C1 segment of cervical spinal cord (tissue), 14 donors: ENCODE measurements around the gene SUSD6.

Experiments
- DNase-seq, 14 donors: peaks; one replicate each; lab custom pipeline; 2025; lab: John Stamatoyannopoulos, UW

SUSD6 gene, protein sequence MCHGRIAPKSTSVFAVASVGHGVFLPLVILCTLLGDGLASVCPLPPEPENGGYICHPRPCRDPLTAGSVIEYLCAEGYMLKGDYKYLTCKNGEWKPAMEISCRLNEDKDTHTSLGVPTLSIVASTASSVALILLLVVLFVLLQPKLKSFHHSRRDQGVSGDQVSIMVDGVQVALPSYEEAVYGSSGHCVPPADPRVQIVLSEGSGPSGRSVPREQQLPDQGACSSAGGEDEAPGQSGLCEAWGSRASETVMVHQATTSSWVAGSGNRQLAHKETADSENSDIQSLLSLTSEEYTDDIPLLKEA

DNA sequence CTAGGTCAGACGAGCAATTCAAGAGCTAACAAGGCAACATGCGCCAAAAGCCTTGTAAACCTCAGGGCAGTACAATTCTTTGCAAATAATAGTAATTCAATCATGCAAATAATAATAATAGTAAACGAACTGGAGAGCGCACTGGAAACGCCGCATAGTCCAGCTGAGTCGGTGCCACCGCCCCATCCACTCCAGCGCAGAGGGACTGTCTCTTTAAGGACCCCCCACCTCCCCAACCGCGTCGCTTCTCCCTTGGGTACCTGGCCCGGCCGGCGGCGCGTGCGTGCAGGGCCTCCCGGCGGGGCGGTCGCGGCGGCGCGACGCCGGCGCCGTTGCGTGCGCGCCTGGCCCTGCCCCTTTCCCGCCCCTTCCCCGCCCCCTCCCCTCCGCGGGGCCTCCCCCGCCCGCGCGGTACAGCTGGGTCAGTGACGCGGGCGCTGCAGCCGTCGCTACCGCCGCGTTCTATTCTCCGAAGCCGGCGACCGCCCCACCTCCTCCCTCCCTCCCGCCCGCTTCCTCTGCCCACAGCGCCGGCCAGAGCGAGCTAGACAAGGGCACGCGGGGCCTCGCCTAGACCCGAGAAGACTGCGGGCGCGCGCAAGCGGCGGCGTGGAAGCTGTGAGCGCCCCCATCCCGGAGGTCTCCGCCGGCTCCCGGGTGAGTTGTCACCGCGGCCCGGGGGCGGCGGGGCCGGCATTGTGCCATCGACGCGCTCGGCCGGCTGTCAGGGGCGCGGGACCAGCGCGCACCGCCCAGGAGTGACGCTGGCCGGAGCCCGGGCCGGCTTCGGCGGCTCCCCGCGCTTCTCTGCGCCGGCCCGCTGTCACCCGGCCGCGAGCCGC, at the start of gene SUSD6:
SUSD6 (plus strand) TSS at position 425 of the 842 bp plus-strand sequence. CDS start 46,997 bp downstream, outside the sequence.
- DNase-seq = peak; percentile 50 to 95 (median 88)

DNA sequence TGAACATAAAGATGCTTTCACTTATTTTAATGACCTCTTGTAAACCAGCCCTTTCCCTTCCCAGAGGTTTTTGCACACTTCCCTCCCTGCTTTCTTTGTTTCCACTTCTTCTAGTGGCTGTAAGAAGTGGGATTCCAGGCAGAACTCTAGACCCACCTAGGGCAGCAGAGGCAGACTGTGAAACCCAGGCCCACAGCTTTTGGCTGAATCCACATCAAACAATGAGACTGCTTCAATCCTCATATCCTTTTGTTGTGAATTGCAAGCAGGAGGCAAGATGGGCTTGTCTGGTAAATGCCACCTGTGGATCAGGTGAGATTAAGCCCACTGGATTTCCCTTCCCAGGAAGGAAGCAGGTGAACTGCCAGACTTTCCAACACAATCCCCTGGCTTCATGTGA, 49.5 kb upstream of the SUSD6 start:
- no peak for DNase-seq

DNA sequence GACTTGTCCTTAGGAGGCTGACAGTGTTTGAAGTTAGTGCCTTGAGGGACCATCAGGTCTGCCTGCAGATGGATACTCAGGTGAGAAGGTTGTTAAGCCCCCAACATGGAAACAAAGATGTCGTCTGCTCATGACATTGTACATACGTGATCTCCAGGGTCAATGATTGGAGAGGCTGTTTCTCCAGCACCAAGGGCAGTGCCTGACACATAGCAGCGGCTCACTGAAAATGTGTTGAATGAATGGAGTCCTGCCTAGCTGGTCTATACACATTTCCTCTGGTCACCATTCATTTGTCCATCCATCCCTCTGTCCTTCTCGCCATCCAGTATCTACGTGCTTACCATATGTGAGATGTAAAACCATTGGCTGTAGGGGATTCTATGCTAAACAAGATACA, 43.8 kb upstream of the SUSD6 start:
- DNase-seq = no peak

DNA sequence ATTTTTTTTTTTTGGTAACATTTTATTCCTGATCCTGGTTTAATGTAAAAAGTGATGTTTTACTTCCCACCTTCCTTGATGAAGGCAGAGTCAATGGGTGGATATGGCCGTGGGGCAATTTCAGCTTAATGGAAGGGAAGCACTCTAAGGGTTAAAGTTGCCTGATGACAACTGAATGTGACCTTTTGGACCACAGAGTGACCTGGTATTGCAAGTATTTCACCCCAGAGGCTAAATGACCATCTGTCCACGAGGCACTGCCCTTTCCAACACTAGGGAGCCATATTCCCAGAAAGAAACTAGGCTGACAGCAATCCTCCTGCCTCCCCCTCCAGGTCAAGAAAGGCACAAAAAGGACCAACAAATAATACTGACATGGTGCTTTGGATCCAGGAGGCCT, 41.5 kb upstream of the SUSD6 start:
- DNase-seq = no peak

DNA sequence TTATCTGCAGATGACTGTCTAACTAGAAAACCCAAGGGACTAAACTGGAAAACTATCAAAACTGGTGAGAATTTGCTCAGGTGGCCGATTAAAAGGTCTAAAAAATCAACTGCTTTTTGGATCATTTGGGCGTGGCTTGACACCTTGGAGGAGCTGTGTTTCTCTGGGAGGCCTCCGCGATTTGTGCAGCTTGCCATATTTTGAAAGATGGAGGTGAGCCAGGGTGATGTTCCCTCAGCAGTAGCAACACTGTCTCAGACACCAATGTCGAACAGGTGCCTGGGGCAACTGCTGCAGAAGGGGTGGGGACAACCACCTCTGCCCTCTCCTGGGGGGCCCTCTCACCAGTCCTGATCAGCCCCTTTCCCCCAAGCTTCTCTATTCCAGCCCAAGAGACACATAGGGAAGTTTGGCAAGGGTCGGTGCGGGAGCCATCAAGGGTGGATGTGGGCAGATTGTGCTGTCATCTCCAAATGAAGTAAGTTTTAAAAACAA, 40.5 kb upstream of the SUSD6 start:
- DNase-seq = no peak

DNA sequence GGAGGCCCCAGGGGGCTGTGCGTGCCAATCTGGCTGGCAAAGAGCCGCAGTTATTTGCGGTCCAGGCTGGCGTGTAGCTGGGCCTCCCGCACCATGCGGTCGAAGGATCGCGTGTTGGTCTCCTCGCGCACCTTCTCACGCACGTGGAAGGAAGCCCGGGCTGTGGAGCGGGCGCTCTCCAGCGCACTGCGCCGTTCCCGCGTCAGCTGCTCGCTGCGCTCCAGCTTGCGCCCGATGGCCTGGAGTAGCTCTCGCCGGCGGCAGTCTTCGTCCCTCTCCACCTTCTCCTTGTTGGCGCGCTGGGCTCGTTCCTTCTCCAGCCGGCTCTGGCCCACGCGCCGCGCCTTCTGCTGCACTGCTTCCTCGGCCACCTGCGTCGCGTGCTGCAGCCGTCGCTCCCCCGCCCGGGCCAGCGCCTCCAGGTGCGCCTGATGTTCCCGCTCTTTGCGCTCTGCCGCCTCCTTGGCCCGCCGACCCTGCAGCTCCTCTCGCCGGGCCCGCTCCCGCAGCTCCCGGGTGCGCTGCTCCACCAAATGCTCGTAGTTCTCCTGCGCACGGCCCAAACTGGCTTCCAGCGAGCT, 39.9 kb upstream of the SUSD6 start:
- no peak for DNase-seq

DNA sequence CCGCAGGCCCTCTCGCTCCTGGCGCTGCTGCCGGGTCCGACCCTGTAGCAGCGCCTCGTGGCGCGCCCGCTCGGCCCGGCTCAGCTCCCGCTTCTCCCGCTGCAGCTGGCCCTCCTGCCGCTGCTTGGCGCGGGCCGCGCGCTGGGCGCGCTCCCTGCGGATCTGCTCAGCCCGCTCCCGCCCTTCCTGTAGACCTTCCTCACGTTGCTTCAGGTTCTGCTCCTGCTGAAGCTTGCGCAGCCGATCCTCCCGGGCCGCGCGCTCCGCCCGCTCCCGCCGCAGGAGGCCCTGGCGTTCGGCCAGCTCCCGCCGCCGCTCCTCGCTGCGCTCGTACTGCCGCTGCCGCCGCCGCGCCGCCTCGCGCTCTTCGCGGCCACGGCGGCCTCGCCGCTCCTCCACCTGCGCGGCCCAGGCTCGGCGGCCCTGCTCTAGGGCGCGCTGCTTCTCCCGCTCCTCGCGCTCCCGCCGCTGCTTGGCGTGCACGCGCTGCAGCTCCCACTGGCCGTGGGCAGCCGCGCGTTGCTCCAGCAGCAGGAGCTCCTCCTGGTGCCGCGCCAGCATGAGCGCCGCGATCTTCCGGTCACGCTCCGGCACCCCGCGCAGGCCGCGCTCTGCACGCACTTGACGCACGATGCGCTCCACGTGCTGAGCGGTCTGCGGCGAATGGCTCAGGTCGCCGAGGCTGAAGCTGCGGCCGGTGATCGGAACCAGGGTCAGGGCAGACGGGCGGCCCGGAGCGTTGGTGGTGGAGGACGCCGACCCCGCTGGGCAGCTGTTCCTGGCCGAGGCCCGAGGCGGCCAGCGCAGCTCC, 39.2 kb upstream of the SUSD6 start:
- DNase-seq = peak in 1 of 14 donors; percentile 23

DNA sequence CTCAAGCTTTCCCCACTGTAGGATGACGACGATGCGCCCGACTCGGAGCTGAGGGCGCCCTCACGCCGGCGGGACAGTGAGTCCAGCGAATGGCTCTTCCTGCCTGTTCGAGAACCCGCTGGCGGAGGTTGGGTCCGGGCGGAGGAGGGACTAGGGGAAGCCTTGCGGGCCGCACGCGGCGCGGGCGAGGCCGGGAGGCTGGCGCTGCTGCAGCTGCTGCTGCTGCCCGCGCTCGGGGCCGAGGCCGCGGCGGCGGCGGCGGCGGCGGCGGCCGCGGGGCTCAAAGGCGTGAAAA, 38.6 kb upstream of the SUSD6 start:
- no peak for DNase-seq

DNA sequence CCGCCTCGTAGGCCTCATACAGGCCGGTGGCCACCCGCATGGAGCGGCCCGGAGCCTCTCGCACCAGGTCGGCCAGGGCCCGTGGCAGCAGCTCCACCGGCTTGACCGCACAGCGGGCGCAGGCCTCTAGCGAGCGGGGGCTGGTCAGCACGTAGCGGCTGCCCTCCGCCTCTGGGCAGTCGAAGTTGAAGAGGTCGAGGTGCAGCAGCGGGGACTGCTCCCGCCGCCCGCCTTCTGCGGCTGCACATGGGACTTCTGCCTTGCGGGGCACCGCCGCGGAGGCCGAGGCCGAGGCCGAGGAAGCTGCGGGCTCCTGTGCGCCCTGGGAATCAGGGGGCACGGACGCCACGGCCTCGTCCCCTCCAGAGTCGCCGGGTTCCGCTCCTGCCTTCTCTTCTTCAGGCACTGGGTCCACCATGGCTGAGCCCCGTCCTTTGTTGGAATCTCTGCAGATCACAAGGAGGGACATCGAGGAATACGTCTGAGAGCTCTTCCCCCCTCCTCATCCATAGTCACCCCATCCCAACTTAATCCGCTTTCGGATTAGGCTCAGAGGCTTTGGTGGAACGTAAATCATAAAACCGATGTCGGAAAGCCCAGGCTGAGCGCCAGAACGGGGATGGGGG, 38.1 kb upstream of the SUSD6 start:
- no peak for DNase-seq

DNA sequence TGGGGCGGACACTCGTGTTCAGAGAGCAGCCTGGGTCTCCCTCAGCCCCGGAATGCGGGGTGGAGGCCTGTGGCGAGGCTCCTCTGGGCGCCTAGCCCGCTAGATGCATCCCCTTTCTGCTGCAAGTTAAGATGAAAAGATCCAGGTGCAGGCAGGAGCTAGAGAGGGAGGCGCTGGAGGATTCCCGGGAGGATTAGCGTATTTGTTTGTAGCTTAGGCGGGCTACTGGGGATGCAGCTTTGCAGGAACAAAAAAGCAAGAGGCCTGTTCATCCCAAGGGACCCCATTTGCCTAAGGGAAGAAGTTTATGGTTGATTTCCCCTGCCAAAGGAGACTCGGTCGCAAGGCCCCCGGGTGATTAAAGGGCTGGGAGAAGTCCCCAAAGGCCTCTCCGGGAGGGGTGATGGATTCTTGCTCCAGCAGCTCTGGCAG, 37.5 kb upstream of the SUSD6 start:
- DNase-seq = peak in 1 of 14 donors; percentile 67

DNA sequence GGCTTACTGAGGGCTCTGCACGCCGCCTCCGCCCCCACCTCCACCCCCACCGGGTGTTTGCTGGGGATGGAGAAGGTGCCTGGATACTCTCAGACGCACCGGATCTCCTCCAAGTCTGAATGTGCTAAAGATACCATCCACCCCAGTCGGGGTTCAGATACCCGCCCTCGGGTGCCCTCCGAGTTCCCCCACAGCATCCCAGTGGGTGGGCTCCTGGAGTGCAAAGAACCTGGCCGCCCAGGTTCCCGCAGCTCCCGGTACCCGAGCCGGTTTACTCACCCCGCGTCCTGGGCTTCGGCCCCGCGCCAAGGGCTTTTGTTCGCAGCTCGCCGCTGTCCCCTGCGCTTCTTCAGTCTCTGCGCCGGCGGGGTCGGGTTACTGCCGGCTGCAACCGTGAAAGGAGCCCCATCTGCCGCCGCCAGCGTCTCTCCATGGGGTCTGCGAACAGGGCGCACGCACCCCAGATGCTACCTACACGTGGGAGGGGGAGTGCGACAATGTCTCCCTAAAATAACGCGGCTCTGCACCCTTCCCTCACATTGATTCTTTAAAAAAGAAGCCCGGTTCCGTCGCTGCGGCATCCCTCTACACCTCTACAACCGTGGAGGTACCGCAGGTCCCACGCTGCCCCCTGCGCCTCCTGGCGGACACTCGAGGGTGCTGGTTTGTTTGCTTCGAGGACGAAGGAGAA, 37.0 kb upstream of the SUSD6 start, which contains the start of gene CCDC177:
CCDC177 (minus strand) TSS at position 609 of the 691 bp plus-strand sequence. CDS start 1,249 bp downstream, outside the sequence.
- DNase-seq = peak in 4 of 14 donors; percentile 10 to 77 (median 25)

DNA sequence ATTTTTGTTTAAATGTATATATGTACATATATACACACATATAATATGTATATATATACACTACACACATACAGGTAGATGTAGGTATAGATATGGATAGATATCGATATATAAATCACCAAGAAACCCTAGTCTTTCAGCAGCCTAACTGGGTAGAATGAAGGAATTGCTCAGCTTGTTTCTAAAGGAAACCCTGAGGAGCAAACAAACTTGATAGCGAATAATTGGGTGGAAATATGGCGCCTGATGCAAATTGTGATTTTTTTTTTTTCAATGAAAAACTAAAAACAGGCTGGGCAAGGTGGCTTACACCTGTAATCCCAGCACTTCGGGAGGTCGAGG, 36.5 kb upstream of the SUSD6 start:
- DNase-seq = no peak

DNA sequence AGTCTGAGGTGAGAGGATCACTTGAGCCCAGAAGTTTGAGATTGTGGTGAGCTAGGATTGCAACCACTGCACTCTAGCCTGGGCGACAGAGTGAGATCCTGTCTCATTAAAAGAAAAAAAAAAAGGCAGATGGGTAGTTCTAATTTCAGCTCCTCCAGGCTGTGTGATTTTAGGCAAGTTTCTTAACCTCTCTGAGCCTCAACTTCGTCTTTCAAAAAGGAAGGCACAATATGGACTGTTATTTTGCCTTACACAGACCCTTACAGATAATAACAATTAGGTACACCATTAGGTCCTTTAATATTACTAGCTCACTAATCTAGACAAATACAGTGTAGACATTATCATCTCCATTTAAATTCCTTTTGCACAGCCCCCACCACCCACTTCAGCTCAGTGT, 31.9 kb upstream of the SUSD6 start:
- no peak for DNase-seq

DNA sequence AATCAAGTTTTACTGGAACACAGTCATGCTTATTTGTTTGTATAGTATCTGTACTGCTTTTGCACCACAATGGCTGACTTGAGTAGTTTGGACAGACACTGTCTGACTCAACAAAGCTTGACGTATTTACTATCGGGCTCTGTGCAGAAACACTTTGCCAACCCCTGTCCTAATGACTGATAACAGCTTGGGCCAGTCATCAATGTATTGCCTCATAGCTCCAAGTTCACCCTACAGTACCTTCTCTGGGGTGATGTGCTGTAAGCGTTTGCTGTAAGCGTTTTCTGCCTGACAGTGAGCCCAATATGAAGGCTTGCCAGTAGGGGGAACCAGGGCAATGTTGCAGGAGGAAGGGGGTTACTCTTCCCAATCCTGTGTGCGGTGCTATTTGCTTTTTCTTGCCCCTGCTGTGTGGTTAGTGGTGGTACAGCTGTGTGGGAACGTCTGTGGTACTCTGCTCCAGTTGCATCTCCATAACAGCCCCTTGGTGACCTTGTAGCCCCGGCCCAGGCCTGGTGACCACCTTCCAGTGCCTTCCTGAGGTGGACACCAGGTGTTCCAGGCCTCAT, 31.3 kb upstream of the SUSD6 start:
- no peak for DNase-seq

DNA sequence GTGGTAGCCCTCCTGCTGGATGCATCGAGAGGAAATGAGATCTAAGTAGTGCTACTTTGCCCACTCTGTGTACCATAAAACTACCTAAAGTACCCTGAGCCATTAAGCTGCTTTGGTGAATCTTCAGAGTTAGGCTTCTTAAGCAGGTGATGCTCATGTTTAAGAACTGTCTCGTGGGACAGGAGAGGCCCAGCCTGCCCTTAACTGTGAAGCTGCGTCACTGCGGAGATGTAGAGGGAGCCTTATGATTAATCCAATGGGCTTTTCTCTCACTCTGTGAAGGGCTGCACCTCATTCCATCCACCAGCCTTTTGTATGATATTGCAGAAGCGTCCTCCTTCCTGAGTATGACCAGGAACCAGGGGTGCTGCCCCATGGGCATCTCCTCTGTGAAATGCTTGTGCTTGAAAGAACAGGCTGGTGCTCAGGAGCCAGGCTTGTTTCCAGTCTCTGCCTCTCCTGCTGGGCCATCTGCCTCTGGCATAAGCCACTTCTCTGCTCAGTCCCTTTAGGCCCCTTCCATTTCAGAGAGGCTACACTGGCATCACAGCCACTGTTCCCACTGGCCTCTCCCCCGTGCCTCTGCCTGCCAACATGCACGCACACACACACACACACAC, 30.0 kb upstream of the SUSD6 start:
- DNase-seq = peak in 1 of 14 donors; percentile 86

DNA sequence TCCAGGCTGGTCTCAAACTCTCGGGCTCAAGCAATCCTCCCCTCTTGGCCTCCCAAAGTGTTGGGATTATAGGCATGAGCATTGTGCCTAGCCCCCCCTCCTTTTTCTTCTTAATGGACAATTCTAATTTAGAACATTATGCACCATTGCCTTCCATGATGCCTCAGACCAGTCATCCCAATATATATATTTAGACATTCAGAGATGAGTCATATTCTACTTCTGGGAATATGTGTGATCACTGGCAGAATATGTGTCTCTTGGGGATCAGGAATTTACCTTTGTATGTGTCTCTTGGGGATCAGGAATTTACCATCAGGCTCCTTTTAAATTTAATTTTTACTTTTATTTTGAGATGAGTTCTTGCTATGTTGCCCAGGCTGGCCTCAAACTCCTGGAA, 29.2 kb upstream of the SUSD6 start:
- no peak for DNase-seq

DNA sequence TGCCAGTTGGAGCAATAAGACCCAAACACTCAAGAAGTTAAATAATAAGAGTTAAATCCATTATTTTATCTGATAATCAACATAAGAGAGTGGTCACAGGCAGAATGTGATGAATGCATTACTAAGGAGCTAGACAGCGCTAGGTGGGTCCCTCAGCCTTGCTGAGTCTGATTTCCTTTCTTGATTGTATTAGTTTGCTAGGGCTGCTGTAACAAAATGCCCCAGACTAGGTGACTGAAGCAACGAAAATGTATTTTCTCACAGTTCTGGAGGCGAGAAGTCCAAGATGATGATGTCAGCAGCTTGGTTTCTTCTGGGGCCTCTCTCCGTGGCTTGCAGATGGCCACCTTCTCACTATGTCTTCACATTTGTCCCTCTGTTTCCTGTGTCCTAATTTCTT, 28.6 kb upstream of the SUSD6 start:
- no peak for DNase-seq

DNA sequence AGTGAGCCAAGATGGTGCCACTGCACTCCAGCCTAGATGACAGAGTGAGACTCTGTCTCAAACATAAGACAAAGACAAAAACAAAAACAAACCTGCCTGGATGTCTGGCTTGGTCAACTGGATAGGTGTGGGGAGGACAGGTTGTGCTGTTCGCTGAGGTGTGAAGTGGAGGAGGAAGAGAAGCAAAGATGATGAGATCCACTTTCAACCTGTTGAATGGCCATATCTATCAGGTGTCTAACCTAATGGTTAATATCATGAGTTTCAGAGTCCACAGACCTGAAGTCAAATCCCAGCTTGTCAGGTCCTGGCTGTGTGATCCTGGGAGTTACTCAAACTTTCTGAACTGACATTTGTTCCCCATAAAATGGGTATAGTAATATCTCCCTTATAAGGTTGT, 27.0 kb upstream of the SUSD6 start:
- no peak for DNase-seq

DNA sequence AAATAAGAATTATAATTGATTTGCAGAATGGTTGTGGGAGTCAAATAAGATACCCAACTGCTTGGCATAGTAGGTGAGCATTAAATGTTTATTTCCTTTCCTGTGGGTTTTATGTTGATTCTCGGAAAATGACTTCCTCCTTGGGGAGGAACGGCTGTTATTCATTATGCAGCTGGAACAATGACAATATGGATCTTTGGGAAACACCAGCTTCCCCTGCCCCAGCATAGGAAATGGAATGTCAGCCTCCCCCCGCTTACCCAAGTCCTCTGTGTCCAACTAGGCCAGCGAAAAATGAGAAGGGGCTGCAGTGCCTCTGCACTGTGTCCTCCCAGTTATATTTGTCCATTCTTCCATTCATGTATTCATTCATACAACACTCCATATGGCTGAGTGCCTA, 25.0 kb upstream of the SUSD6 start:
- no peak for DNase-seq

DNA sequence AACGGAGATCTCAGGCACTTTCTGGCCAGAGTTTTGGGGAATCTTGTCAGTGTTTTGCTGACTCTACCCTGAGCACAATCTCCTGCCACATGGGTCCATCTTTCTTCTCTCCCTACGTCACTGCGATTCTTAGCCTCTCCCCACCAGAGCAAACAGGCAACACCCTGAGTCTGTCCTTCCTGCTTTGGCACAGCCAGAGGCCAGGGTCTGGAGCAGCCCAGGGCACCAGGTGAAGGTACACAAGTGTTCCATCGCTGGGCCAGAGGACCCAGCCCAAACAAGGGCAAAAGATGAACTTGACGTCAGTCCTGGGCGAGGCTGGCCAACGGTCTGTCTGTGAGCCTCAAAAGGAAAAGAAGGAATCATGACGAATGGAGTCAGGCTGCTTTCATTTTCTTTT, 24.0 kb upstream of the SUSD6 start:
- DNase-seq = no peak
